NCI-H2081 treated with DMSO at 0.1 percent for 48 hours (cell line): ENCODE data around the gene CPNE2.

Experiments
- DNase-seq: peaks from one replicate; lab custom pipeline; 2025; lab: John Stamatoyannopoulos, UW

The CPNE2 gene

DNA sequence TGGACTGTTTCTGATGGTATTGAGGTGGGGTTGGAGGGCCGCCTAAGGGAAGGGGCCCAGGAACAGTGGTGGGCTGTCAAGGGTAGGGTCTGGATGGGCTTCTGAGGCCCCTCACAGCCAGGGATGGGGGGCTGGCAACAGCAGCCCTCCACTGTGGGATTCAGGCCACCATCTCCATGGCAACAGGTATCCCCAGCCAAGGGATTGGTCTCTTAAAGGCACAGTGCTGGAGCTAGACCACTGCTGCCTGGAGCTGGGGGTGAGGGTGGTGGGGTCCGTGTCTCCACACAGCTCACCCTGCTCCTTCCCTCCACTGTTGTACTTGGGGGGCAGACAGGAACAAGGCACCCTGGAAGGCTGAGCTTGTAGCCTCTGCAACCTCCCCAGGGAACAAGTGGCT lies 51.6 kb downstream of the CPNE2 start:
- DNase-seq: no peak

DNA sequence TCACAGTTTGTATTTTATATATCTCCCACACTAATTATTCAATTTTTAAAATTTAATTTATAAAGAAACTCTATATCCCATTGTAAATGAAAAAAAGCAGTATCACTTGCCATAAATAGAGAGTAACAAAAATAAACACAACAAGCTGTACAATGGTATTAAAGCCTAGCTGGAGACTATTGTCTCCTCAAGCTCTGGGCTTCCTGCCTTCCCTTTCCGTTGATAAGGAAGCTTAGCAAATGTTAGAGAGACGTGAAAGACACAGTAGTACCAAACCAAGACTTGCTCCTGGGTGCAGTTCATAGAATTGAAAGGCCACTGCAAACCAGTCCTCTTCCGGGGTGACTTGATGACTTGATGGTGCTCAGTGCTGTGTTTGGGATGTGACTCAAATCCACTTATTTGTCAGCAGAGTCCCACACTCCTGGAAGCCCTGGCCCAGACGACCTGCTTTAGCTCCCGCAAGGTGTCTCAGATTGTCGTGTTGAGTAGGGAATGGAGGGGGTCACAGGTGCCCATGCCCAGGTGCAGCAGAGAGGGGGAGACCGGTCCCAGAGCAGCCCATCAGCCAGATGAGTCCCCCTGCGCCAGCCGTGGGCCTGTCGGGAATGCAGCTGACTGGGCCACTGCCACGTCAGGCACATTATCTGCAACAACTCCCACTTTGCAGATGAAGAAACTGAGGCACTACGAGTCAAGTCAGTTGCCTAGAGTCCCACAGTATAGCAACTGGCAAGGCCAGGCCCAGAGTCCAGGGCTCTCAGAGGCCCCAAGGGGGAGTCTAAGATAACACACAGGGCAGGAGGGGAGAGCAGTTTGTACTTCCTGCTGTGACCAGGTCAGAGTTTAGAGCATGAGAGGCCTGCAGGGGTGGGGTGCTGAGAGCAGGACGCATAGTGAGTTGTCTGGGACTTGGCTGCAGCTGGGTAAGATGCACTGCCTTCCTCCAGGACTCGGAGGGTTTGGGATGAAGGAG lies 53.0 kb downstream of the CPNE2 start:
- no peak for DNase-seq

GRCh38 chr16:57146040-57146647 lies 53.8 kb downstream of the CPNE2 start:
- no peak for DNase-seq

DNA sequence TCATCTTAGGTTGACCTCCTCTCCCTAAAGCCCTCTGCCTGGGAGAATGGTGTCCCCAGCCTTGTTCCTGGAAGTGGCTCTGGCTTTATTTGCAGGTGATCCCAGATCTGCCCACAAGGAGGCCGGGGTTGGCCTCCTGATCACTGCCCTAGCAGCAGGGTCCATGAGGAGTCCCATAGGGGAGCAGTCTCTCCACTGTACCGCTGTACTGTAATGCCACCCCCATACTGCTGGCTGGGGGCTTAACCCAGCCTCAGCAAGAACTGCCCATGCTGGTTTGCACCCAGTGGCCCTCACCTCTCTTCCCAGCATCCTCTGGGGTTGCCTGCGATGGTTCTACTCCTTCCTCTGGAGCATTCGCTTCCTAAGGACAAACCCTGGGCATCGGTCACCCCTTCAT lies 54.4 kb downstream of the CPNE2 start:
- no peak for DNase-seq

GRCh38 chr16:57147381-57148221 lies 55.2 kb downstream of the CPNE2 start:
- DNase-seq: no peak

DNA sequence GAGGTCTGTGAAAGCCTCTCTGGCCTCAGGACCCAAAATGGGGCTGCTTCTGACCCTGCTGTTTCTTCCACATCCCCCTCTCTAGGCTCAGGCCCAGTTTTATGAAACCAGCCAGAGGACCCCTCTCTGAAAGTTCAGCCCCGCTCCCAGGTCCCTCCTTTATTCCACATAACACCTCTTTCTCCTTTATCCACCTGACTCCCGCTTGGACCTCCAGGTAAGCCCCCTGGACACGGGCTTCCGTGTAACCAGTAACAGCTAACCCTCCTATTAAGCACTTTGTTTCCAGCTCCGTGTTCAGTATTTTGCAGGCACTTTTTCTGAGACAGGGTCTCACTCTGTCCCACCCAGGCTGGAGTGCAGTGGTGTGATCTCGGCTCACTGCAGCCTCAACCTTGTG lies 56.1 kb downstream of the CPNE2 start:
- DNase-seq: no peak

- no peak for DNase-seq
Measured at GRCh38 chr16:57149391-57149790, 57.0 kb downstream of the CPNE2 start.

DNA sequence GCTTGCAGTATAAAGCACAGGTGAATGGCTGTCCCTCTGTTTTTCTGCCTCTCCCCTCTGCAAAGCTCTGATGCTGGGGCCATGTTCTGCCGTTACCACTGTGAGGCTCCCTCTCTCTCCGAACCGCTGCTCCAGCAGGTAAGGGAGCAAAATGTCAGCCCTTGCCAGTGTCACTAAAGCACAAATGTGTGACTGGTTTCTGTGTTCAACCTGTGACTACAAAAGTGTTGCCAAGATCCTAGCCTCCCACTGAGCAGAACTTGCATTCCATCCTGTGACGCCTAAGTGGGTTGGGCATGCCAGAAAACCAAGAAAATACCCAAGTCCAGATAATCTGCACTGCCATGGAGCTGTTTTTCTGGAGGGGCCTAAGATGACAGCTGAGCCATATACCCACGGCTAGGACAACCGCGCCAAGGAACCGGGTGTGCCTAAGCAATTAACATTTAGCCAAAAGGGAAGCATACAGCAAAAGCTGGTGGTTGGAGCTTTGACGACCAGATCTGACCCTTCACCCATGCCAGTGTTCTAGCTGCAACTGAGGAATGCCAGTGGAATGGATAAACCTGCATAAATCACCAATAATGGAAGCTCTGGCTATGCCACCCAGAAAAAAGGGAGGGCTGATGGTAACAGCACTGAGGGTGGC lies 58.4 kb downstream of the CPNE2 start:
- DNase-seq: no peak

- DNase-seq: no peak
Measured at GRCh38 chr16:57151369-57151768, 59.0 kb downstream of the CPNE2 start.

DNA sequence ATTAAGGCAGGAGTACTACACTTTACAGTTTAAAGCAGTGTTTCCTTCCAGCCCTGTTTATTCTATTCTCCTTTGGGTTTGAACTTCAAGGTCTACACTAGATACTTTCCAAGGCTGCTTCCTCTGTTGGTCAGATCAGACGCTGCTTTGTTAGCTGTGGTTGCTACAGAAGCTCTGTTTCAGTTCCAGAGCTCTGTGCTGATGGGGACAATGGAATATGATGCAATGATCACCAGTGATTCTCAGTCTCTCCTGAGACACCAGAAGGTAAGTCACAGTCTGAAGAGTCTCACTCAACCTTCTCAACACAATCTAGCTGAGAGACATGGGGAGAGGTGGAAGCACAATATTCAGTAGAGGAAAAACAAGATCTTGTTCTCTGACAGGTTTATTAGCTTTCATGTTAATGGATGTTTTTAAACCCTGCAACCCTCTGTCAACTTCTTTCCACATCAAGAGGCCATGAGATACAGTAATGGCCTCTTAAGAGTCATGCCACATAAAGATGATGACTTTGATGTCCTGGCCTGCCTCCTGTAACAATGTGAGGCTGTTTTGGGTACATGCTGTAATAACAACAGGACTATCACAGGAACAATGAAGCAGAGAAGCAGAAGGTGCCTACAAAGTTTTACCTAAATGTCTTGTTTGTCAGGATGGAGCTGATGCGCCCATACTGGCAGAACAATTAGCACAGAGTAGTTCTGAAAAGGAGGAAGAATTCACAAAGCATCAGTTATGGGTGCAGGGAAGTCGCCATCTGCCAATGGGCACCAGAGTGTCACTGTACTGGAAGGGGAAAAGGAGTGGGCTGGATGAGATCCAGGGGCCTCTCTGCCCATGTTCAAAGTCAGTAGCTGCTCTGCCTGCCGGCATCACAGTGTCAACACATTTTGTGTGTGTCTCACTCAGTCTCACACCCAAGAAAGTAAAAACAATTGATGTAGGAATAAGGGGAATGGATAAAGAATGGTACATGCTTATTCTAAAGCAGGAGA lies 60.0 kb downstream of the CPNE2 start:
- no peak for DNase-seq

- DNase-seq: no peak
Measured at GRCh38 chr16:57153841-57154240, 61.5 kb downstream of the CPNE2 start.

GRCh38 chr16:57155702-57156350 lies 63.4 kb downstream of the CPNE2 start:
- DNase-seq: no peak

GRCh38 chr16:57156351-57156703 lies 63.9 kb downstream of the CPNE2 start:
- no peak for DNase-seq

- no peak for DNase-seq
Measured at GRCh38 chr16:57157533-57157932, 65.2 kb downstream of the CPNE2 start.

GRCh38 chr16:57159447-57159846 lies 67.1 kb downstream of the CPNE2 start:
- DNase-seq: no peak

GRCh38 chr16:57163842-57164241 lies 71.5 kb downstream of the CPNE2 start:
- DNase-seq: no peak

GRCh38 chr16:57165483-57165882 lies 73.1 kb downstream of the CPNE2 start:
- no peak for DNase-seq

- no peak for DNase-seq
Measured at GRCh38 chr16:57165938-57166337, 73.6 kb downstream of the CPNE2 start.

DNA sequence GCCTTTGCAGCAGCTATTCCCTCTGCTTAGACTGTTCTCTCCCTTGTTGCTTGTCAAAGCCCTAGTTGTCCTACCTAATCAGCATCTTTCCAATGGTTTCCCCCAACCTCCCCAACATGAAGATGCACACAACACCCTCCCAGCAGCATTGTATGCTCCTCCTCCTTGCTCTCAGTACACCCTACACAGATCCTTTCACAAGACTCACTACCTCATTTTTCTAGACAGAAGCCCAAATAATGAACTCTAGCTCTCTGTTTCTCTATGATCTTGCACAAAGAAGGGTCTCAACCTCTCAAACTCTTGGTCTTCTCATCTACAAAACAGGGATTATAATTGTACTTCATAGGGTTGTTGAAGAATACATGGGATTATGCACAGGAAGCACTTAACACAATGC lies 74.1 kb downstream of the CPNE2 start:
- no peak for DNase-seq

DNA sequence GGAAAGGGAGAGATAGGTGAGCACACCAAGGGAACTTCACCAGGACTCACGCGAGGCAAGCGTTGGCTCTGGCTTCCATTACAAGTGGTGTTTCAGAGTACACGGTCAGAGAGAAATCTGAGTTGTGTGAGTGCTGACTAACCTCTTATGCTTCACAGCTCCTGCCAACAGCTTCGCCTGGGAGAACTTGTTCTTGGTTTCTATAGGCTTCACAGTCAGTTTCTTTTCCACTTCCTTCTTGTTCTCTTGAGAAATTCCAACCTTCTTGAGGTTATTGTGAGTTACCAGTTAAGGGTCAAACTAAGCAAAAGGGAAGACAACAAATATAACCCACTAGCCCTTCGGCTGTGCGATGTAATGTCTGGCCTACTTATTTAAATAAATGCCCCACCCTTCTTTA lies 74.6 kb downstream of the CPNE2 start:
- no peak for DNase-seq
